K562 (cell line): ENCODE results near the gene SERPINE1. TPM values are rescaled to one million over a fixed set of nuclear protein-coding genes. Genes with fewer than 3 reads are reported as not detected.

Experiments
- BACH1 ChIP-seq: fragments of 200-800 bp; sonication (Bioruptor generic); IDR thresholded peaks from 2 replicates; pipeline ENCODE4 v1.6.1; 2016; ENCODE audit warnings: missing genetic modification characterization, missing compliant biosample characterization
- CREM ChIP-seq: IDR thresholded peaks from 2 replicates; pipeline ENCODE4 v1.6.1; 2014; ENCODE audit warnings: antibody characterized with exemption, low read depth
- HIVEP1 ChIP-seq: fragments of 250-450 bp; sonication (Bioruptor Pico); IDR thresholded peaks from 2 replicates; pipeline ENCODE4 v1.4.0; 2020; ENCODE audit warnings: mild to moderate bottlenecking
- MYC ChIP-seq, 2 experiments: fragments of 250-450 bp in 1 of 2; sonication (Bioruptor Pico) in 1 of 2; IDR thresholded peaks; 2 replicates each; pipeline versions ENCODE4 v1.5.1 to v1.6.1; 2012 to 2021; ENCODE audit warnings: low read depth in 2 of 2, borderline replicate concordance in 1 of 2, improper control_type of control experiment in 1 of 2, low read length in 1 of 2, mild to moderate bottlenecking in 1 of 2, moderate library complexity in 1 of 2
- SREBF2 ChIP-seq: sonication (generic); formaldehyde crosslinking; IDR thresholded peaks from 2 replicates; pipeline ENCODE4 v1.4.0; 2020; ENCODE audit warnings: mild to moderate bottlenecking, missing genetic modification reagents
- polyA plus RNA-seq, 8 experiments: library from polyadenylated mRNA; depleted of rRNA in 4 of 8; stranded (reverse) in 5 of 8; unstranded in 3 of 8; fragments of >200 nt; fragmentation: Nextera tagmentation in 2 of 8; fragmentation: Illumina TruSeq in 1 of 8; extraction: Ambion mirVana in 2 of 8; extraction: Trizol in 1 of 8; gene quantifications; 2 replicates each; pipeline versions ENCODE4 v1.2.1 to v1.2.3, GENCODE V29; 2011 to 2014; ENCODE audit warnings: inconsistent platforms in 1 of 8, missing spikeins in 1 of 8
- total RNA-seq, 7 experiments: library from RNA; depleted of rRNA in 6 of 7; stranded (reverse); fragments of >200 nt in 6 of 7; fragmentation: Illumina TruSeq in 2 of 7; extraction: Trizol in 2 of 7; gene quantifications; 2 replicates each; pipeline versions ENCODE4 v1.2.1 to v1.2.3, GENCODE V29; 2011 to 2021; ENCODE audit warnings: low replicate concordance in 1 of 7
- TF ChIP-seq, protein P1 (sequence below), 2 experiments: fragments of 450-650 bp; formaldehyde crosslinking in 1 of 2; IDR thresholded peaks; 2 replicates each; pipeline versions ENCODE4 v1.4.0 to v1.6.1; 2014 to 2020; ENCODE audit warnings: mild to moderate bottlenecking in 2 of 2, borderline replicate concordance in 1 of 2, low read depth in 1 of 2
- TF ChIP-seq, protein P2 (sequence below): fragments of 450-650 bp; IDR thresholded peaks from 2 replicates; pipeline ENCODE4 v1.6.1; 2016; ENCODE audit warnings: mild to moderate bottlenecking, moderate library complexity

SERPINE1 gene
- total and polyA plus RNA-seq, 9 of the 15 experiments (the other 6 are each of a cell fraction or from before 2014, with no cell fraction given), result 0.22 to 4.8 (median 0.91) TPM

- TF ChIP-seq SREBF2 (CRISPR knock-in tag) (no peak), BACH1 (tag) (peak; percentile 88; the same call in 1 of the 2 replicates), CREM (peak; percentile 95), MYC (IDR thresholded peaks at IDR 0.05; ENCODE audit: low read depth, low read length) (peak; percentile 92), MYC (CRISPR knock-in tag; IDR thresholded peaks at IDR 0.05; ENCODE audit: borderline replicate concordance, low read depth) (no peak), HIVEP1 (CRISPR knock-in tag) (no peak)
- TF ChIP-seq, protein P1, sequence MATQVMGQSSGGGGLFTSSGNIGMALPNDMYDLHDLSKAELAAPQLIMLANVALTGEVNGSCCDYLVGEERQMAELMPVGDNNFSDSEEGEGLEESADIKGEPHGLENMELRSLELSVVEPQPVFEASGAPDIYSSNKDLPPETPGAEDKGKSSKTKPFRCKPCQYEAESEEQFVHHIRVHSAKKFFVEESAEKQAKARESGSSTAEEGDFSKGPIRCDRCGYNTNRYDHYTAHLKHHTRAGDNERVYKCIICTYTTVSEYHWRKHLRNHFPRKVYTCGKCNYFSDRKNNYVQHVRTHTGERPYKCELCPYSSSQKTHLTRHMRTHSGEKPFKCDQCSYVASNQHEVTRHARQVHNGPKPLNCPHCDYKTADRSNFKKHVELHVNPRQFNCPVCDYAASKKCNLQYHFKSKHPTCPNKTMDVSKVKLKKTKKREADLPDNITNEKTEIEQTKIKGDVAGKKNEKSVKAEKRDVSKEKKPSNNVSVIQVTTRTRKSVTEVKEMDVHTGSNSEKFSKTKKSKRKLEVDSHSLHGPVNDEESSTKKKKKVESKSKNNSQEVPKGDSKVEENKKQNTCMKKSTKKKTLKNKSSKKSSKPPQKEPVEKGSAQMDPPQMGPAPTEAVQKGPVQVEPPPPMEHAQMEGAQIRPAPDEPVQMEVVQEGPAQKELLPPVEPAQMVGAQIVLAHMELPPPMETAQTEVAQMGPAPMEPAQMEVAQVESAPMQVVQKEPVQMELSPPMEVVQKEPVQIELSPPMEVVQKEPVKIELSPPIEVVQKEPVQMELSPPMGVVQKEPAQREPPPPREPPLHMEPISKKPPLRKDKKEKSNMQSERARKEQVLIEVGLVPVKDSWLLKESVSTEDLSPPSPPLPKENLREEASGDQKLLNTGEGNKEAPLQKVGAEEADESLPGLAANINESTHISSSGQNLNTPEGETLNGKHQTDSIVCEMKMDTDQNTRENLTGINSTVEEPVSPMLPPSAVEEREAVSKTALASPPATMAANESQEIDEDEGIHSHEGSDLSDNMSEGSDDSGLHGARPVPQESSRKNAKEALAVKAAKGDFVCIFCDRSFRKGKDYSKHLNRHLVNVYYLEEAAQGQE (IDR thresholded peaks at IDR 0.05; ENCODE audit: borderline replicate concordance), result peak; percentile 85
- TF ChIP-seq, protein P1 (CRISPR knock-in tag; IDR thresholded peaks at IDR 0.05; ENCODE audit: low read depth), result no peak
- TF ChIP-seq, protein P2, sequence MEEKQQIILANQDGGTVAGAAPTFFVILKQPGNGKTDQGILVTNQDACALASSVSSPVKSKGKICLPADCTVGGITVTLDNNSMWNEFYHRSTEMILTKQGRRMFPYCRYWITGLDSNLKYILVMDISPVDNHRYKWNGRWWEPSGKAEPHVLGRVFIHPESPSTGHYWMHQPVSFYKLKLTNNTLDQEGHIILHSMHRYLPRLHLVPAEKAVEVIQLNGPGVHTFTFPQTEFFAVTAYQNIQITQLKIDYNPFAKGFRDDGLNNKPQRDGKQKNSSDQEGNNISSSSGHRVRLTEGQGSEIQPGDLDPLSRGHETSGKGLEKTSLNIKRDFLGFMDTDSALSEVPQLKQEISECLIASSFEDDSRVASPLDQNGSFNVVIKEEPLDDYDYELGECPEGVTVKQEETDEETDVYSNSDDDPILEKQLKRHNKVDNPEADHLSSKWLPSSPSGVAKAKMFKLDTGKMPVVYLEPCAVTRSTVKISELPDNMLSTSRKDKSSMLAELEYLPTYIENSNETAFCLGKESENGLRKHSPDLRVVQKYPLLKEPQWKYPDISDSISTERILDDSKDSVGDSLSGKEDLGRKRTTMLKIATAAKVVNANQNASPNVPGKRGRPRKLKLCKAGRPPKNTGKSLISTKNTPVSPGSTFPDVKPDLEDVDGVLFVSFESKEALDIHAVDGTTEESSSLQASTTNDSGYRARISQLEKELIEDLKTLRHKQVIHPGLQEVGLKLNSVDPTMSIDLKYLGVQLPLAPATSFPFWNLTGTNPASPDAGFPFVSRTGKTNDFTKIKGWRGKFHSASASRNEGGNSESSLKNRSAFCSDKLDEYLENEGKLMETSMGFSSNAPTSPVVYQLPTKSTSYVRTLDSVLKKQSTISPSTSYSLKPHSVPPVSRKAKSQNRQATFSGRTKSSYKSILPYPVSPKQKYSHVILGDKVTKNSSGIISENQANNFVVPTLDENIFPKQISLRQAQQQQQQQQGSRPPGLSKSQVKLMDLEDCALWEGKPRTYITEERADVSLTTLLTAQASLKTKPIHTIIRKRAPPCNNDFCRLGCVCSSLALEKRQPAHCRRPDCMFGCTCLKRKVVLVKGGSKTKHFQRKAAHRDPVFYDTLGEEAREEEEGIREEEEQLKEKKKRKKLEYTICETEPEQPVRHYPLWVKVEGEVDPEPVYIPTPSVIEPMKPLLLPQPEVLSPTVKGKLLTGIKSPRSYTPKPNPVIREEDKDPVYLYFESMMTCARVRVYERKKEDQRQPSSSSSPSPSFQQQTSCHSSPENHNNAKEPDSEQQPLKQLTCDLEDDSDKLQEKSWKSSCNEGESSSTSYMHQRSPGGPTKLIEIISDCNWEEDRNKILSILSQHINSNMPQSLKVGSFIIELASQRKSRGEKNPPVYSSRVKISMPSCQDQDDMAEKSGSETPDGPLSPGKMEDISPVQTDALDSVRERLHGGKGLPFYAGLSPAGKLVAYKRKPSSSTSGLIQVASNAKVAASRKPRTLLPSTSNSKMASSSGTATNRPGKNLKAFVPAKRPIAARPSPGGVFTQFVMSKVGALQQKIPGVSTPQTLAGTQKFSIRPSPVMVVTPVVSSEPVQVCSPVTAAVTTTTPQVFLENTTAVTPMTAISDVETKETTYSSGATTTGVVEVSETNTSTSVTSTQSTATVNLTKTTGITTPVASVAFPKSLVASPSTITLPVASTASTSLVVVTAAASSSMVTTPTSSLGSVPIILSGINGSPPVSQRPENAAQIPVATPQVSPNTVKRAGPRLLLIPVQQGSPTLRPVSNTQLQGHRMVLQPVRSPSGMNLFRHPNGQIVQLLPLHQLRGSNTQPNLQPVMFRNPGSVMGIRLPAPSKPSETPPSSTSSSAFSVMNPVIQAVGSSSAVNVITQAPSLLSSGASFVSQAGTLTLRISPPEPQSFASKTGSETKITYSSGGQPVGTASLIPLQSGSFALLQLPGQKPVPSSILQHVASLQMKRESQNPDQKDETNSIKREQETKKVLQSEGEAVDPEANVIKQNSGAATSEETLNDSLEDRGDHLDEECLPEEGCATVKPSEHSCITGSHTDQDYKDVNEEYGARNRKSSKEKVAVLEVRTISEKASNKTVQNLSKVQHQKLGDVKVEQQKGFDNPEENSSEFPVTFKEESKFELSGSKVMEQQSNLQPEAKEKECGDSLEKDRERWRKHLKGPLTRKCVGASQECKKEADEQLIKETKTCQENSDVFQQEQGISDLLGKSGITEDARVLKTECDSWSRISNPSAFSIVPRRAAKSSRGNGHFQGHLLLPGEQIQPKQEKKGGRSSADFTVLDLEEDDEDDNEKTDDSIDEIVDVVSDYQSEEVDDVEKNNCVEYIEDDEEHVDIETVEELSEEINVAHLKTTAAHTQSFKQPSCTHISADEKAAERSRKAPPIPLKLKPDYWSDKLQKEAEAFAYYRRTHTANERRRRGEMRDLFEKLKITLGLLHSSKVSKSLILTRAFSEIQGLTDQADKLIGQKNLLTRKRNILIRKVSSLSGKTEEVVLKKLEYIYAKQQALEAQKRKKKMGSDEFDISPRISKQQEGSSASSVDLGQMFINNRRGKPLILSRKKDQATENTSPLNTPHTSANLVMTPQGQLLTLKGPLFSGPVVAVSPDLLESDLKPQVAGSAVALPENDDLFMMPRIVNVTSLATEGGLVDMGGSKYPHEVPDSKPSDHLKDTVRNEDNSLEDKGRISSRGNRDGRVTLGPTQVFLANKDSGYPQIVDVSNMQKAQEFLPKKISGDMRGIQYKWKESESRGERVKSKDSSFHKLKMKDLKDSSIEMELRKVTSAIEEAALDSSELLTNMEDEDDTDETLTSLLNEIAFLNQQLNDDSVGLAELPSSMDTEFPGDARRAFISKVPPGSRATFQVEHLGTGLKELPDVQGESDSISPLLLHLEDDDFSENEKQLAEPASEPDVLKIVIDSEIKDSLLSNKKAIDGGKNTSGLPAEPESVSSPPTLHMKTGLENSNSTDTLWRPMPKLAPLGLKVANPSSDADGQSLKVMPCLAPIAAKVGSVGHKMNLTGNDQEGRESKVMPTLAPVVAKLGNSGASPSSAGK, result peak; percentile 70
These were observed 11.4 kb downstream of the SERPINE1 start (continued) for GRCh38 chr7:101138213-101138870.
